Neural cell (in vitro differentiated cells): ENCODE measurements around the gene TMEM19.

Experiments
- CTCF ChIP-seq: fragments of 450-650 bp; IDR thresholded peaks from 2 replicates; pipeline ENCODE4 v1.5.1; 2014; ENCODE audit warnings: antibody characterized with exemption, mild to moderate bottlenecking, moderate library complexity; ENCODE audit not compliant: poor library complexity, severe bottlenecking
- EZH2 ChIP-seq: fragments of 200-600, 300-800 bp; shearing (Covaris generic), sonication (generic); IDR thresholded peaks from 2 replicates; pipeline ENCODE4 v1.6.1; 2014; ENCODE audit warnings: antibody characterized with exemption, low read length, borderline replicate concordance, mild to moderate bottlenecking; ENCODE audit not compliant: insufficient read depth, poor library complexity, severe bottlenecking
- SMC3 ChIP-seq: fragments of 450-650 bp; conservative IDR thresholded peaks from 2 replicates; pipeline ENCODE4 v1.6.1; 2014; ENCODE audit warnings: antibody characterized with exemption, mild to moderate bottlenecking, moderate library complexity; ENCODE audit not compliant: poor library complexity

GRCh38 chr12:71730936-71731335, 45.1 kb downstream of the TMEM19 start:
- no peak for TF ChIP-seq EZH2
- TF ChIP-seq CTCF: no peak
- no peak for TF ChIP-seq SMC3
